Epidermal melanocyte (primary cell): ENCODE data around the gene ARL4C.

Experiments used
- DNase-seq: peaks from one replicate; pipeline ENCODE4 v3.0.0; 2011; ENCODE audit warnings: low spot score; ENCODE audit not compliant: insufficient read length

Gene ARL4C, protein sequence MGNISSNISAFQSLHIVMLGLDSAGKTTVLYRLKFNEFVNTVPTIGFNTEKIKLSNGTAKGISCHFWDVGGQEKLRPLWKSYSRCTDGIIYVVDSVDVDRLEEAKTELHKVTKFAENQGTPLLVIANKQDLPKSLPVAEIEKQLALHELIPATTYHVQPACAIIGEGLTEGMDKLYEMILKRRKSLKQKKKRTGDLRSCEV

DNA sequence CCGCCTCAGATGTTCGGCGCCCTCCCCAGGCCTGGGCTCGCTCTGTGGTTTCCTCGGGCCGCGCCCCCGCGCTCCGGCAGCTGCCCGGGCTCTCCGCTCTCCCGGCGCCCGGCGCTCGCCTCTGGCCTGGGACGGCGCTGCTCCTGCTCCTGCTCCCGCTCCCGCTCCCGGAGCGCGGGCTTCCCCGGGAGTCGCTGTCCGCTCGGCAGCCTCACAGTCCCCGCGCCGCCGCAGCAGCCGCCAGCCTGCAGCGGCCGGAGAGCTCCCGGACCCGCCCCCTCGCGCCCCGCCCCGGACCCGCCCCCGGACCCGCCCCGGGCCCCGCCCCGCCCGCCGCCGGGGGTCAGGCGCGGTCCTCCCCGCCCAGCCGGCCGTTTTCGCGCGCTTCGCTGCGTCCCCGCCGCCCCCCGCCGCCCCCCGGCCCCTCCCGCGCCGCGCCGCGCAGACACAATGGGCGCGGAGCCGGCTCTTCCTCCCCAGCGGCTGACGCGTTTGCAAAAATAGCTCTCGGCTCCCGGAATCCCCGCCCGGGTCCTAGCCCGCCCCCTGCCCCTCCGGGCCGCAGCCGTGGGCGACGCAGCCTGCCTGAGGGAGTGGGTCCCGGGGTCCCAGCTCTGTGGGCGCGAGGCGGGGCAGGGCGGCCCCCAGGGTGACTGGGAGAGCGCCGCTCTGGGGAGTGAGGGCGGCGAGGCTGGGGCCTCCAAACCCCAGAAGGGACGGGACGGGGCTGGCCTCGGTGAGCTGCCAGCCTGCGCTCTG is at the start of gene ARL4C:
Gene ARL4C (minus strand): TSS at position 247 of the 759 bp plus-strand sequence. CDS start 495 bp downstream, outside the sequence.
- peak; percentile 66 for DNase-seq

DNA sequence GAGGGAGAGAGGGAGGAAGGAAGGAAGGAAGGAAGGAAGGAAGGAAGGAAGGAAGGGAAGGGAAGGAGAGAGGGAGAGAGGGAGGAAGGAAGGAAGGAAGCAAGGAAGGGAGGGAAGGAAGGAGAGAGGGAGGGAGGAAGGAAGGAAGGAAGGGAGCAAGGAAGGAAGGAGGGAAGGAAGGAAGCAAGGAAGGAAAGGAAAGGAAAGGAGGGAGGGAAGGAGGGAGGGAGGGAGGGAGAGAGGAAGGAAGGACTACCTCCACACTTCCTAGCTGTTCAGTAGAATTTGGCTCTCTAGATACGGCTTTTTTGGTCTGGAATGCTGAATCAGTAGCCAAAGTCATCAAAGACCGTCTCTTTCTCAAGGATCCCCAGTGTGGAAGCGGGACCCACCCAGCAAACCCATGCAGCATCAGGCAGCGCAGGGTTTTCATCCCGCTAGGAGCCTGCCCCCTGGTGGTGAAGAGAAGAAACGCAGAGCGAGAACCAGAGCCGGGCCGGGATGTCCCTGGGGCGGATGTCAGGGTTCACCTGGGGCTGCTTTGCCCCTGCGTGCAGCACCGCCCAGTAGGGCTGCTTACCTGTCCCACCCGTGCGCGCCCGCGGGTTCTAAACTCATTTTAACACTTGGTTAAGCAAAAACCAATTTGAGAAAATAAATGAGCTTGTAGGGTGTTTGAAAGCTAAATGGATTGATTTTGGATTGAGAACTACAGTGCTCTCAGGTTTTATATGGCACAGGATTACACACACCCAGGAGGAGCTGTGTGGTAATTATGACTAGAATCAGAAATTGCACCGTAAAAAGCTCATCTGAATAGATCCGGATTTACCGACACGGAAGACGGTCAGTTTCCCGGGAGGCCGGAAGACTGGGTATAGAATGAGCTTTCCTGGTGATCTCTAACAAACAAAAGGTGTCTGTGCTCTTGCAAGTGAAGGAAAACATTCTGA is 48.1 kb upstream of the ARL4C start:
- DNase-seq = peak; percentile 70

DNA sequence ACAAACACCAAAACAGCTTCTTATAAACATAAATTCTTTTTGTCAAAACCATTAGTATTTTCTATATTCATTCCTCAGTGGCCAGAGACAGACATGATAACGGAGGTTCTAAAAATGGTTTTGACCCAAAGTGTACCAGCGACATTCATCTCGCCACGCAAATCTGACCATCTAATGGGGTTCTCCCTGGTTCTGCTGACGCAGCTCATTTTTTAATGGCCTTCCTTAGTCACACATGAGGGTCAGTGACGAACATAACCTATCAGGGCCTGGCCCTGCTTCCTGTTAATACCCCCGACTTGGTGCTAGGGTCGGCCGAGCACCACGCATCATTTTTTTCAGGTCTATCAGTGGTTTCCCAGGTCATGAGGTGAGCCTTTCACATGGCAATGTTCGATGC is 45.9 kb upstream of the ARL4C start:
- no peak for DNase-seq

DNA sequence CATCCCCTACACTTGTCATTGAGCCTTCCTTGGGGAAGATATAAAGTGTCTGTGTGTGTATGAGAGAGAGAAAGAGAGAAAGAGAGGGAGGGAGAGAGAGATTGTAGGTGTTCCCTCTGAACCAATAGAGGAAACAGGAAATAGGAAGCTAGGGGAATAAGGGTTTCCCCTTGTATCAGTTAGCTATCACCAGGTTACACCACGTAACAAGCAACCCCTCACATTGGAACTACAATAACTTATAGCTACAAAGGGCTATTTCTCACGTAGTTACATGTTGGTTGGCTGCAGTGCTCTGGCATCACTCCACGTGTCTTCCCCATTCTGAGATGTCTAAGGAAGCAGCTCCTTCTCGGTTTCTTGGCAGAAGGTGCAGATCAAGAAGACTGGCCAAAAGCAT is 41.0 kb upstream of the ARL4C start:
- no peak for DNase-seq

DNA sequence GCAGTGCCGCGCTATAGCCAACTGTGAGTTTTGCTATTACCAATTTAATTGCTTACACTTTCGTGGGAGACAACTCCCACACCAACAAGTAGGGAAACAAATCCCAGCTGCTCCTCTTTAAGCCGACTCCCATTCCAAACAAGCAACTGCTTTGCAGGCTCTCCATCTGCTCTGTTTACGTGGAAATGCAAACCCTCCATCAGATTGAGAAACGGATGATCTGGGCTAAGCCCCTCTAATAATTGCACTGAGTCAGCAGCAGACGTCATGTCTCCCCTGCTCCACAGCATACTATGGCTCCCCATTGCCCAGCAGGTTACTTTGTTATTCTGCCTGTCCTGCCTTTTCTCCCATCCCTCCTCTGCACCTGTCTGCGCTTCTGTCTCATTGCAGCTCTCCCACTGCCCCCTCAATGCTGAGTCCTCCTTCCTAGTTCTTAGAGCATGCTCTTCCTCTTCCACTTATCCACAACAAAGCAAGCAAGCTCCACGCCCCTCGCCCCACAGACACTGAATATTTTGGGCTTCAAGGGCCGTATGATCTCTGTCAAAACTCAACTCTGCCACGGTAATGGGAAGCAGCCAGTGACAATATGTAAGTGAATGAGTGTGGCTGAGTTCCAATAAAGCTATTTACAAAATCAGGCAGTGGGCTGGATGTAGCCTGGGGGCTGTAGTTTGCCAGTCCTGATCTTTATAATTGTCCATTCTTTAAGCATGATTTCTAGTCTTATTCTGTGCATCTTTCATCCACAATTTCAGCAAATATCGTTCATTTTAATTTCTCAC is 39.5 kb upstream of the ARL4C start:
- no peak for DNase-seq

DNA sequence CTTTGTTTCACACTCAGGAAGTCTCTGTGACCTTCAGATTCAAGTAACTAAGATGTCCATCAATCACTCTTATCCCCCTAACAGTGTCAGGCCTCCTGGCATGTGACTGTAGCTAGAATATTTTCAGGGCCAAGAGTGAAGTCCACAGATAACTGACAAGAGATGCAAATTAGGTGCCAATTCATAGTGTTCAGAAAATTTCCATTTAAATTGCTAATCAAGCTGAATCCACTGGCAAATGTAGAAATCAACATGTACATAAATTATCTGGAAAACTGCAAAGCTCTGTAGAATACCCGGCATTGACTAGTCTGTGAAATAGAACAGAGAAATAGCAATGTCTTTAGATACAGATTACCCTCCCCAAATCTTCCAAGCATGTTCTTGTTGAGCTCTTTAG is 38.6 kb upstream of the ARL4C start:
- no peak for DNase-seq

DNA sequence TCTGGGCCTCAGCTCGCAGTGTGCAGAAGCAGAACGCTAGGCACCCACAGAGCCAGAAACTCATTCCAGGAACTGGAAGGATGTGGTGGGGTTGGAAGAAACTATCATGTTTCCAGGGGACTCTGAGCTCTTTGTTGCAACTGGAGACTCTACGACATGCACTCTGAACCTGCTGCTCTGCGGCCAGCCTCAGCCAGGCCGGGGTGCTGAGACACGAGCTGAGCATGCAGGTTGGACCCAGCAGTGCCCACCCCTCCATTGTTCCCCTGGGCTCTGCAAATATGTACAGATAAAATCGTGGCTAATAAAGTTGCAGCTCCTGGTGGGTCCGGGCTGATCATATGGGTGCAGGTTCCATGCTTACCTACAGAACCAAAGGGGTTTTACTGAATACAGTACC is 37.6 kb upstream of the ARL4C start:
- DNase-seq = no peak

DNA sequence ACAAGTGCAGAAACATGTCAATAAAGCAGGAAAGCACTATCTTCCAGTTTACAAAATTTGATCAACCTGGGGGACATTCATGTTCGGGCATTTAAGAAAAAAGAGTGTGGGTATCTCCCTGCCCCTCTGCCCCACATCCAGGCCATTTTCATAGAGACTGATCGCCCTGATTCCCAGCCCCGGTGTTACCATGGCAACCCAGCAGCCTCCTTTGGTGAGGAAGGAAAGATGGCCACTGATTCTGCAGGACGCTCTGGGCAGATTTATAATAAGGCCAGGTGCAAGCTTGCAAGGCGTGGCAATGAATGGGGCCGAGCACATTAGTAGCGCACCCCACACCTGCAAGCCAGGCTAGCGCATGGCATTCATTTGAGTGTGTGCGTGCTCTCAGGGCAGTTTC is 36.7 kb upstream of the ARL4C start:
- no peak for DNase-seq

DNA sequence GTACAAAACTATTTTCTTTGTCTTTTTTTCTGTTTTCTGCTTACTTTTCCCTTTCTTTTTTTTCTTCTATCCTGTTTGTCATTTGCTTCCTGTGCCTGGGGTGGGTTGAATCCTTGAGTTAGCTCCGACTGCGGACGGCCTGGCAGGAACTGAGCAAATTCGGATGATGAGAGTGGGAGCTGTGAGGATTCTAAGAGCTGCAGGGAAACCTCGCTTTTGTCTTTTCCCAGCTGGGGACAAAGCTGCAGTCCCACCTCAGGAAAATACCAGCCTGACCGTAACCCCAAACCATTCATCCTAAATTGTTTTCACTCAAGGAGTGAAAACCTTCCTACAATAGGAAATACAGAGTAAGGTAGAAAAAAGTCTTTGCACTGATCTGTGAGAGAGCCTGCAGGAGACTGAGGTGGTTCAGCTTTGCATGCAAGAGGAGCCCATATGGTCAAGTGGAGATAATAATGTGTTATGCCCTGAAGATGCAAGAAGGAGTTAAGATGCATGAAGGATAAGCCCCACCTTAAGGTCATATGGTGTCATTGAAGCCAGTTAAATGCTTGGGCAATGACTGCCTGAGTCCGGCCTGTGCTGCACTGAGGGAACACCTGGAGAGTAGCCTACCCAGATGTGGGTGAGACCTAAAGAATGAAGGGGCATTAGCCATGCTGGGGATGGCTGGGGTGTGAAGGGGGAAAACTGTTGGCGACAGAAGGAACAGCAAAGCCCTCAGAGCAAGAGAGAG is 31.7 kb upstream of the ARL4C start:
- DNase-seq = no peak

DNA sequence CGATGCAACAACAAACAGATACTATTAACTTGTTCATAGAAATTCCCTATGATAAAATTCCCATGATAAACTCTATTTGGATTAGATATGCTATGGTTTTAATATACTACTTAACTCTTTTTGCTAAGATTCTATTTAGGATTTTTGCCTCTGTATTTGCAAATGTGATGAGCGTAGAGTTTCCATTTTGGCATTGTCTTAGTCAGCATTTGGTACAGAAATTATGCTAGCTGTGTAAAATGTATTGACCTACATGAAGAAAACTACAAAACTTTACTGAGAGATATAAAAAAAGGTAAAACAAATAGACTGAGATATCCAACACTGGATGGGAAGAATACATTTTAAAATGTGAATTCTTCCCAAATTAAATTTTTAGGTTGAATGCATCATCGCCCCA is 29.8 kb upstream of the ARL4C start:
- DNase-seq = no peak

DNA sequence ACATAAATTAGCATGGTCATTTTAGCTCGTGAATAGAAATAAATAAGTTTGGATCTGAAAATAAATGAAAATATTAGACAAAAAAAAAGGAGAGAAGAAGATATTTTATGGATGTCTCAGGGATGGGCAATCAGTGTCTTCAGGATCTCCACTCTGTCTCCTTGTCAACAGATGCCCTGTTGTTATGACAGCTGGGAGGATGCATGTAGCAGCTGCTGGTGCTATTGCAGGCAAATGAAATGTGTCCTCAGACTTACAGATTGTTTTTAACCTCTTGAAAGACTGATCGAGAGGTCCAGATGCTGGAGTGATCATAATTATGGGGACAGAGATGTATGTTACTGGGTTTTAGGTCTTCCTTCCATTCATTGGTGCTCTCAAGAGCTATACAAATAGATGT is 24.7 kb upstream of the ARL4C start:
- no peak for DNase-seq

DNA sequence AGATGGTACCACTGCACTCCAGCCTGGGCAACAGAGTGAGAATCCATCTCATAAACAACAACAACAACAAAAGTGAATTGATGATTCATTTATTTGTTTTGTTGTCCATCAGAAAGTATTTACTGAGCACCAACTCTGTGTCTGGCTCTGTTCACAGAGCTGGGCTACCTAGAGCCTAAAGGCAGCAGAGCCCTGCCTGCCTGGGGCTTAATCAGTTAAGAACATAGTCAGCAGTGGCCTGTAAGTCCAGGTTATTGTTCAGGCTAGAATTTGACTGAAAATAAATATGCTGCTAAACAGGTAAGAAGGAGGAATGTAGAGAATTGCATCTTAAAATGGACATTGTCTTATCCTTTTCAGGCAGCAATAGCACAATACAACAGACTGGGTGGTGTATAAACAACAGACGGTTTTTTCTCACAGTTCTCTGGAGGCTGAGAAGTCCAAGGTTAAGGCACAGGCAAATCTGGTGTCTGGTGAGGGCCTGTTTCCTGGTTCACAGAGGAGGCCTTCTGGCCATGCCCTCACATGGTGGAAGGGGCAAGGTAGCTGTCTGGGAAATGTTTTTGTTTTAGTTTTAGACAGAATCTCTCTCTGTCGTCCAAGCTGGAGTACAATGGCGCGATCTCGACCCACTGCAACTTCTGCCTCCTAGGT is 22.2 kb upstream of the ARL4C start:
- no peak for DNase-seq

DNA sequence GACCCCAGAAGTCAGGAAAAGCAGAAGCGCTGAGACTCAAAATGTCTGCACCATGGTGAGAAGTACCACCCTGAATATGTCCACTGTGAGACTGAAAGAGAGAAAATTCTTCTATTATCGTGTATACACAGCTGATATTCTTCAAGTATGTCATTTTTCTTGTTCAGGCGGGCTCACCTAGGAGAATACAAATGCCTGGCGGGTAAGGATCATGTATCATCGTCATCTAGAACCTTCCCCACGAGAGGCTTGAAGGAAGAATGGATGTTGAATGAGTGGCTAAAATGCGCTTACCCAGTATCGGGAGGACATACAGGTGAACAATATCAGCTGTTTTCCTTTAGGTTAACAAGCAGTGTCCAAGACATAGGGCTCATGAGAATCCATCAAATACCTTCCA is 21.1 kb upstream of the ARL4C start:
- no peak for DNase-seq

DNA sequence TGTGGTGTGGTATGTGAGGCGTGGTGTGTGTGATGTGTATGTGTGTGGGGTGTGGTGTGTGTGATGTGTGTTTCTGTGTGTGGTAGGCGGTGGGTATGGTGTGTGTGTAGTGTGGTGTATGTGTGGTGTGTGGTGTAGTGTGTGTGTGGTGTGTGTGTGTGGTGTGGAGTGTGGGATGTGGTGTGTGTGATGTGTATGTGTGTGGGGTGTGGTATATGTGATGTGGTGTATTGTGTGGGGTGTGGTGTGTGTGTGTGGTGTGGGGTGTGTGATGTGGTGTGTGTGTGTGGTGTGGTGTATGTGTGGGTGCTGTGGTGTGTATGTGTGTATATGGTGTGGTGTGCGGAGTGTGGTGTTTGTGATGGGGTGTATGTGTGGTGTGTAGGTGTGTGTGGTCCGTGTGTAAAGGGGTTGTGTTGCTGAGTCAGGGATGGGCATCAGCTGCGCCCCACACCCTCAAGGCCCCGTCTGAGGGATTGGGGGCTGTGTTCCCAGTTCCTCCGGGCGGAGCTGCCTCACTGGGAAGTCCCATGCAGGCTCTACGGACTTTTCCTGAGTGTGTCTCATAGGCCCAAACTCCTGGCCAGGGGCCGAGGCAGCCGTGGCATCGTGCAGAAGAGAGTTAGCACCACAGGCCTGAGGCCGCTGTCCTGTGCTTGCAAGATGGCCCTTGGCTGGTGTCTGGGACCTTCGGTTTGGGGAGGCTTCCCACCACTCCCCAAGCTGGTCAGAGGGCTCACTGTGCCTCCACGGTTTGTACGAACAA is 18.2 kb upstream of the ARL4C start:
- DNase-seq = no peak

DNA sequence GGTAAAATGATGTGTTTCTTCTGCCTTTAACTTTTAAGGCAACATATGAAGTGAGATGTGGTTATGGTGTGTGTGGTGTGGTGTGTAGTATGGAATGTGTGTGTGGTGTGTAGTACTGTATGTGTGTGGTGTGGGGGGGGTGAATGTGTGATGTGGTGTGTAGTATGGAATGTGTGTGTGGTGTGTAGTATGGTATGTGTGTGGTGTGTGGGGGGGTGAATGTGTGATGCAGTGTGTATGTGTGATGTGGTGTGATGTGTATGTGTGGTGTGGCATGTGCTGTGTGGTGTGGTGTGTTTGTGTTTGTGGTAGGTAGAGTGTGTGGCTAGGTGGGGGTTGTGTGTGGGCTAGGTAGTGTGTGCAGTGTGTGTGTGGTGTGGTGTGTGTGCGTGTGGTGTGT is 17.2 kb upstream of the ARL4C start:
- DNase-seq = no peak

DNA sequence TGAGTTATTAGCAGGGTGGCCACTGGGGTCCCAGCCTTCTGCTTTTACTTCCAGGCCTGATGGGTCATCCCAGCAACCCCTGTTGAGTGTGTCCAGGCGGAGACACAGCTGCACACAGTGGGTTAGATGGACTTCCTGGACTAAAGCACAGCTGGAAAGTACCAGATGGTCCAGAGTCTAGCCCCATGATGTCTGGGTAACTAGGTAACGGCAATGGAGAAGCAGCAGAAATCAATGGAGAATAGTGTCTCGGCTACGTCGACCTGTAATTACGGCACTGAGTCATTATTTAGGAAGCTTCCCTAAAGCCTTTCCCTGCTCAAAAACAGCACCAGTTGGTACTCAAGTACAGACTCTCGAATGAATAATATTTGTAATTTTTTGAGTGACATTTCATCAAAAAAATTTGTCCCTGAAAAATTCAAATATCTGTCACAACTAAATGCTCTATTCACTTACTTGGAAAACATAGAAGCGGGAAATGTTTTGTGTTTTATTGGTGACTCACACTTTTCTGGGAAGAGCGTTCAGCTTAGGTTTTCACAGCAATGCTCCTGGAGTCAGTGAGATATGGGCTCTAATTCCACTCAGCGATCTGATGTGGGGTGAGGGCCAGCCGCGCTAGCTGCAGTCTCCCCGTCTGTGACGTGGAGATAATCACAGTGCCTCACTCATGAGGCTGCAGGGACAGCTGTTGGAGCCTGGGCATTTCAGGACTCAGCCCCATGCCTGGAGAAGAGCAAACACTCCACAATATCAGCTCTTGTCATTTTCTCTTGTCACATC is 16.2 kb upstream of the ARL4C start:
- DNase-seq = no peak

DNA sequence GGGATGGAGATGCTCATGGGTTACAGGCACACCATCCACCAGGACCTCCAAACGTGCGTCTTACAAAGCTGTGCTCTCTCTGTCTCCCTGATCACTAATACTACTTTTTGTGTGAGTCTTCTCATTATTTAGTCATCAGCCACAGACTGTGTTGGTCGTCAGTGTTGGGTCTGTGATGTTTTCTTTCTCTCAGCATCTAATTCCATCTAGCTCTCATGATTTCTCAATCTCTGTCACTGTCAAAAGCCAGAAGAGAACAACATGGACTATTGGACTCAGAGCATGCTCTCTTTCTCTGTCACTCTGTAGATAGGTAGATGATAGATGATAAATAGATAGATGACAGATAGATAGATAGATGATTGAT is 6.0 kb upstream of the ARL4C start:
- no peak for DNase-seq

DNA sequence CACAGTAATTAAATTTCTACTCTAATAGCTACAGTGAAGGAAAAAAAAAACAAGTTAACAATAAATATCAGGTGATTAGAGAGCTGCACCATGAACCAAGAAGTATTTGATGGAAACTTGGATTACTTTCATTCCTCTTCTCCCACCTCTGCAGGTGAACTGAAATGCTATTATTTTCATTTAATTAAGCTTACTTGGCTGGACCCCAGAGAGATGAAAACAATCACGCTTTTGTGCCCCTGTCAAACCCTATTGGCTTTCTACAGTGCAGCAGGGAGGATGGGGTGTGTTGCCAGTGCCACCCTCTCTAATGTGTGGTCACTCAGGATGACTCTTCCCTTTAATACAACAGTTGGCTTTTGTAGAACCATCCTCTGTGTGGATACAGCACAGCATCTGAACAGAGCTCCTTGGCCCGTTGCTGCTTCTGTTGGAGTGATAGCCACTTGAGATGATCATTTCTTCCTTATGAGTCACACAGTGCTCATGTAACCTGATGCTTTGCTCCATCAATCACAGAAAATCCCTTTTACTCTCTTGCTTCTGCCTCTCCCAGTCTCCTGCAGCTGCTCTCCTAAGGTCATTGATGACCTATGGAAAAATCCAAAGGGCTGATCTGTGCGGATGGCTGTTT is 5.5 kb upstream of the ARL4C start:
- DNase-seq = no peak
